SHP77 treated with DMSO at 0.1 percent for 48 hours (cell line): ENCODE results near the gene SIK3.

Experiments
- DNase-seq: peaks from one replicate; lab custom pipeline; 2025; lab: John Stamatoyannopoulos, UW

Gene SIK3

DNA sequence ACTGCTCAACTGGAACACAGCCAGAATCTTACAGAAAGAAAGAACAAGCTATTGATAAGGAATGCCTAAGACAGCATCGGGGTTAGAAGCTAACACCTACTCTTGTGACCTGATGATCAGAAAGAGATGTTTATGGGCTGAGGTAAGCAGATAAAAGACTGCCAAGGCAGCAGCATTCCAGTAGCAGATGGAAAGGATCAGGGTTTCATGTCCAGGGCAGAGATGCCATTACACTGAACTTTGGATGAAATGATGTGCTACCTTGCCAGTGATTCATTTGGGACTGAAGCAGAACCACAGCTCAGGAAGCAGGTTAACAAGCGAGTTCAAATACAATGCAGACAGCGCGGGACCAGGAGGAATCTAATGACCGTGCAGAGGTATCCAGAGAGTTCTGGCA, 233.7 kb downstream of the SIK3 start:
- DNase-seq = no peak

DNA sequence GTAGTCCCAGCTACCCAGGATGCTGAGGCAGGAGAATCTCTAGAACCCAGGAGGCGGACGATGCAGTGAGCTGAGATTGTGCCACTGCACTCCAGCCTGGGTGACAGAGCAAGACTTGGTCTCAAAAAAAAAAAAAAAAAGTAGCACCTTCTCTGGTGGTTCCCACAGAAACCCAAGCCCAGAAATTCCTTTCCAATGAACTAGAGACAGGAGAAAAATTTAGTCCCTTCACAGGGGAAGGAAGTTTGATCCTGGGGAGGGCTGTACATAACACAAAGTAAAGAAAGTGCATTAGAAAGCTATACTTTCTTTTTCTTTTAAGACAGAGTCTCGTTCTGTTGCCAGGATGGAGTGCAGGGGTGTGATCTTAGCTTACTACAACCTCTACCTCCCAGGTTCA, 235.3 kb downstream of the SIK3 start:
- DNase-seq = no peak

DNA sequence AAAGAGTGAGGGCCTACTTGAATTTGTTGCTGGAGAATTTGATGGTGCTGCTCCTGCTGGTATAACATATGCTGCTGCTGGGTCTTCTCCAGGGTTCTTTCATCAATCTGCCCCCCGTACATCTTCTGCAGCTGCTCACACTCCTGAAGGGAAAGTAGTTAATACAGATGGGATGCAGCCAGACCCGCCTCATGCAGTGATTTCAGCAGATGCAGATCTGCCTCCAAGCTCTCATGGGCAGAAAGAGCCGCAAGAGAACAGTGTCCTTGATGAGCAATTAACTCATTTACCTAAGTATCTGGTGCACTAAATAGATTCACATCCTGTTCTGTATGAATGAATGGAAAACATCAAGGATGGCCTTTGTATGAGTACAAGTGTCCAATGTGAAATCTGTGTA, 236.0 kb downstream of the SIK3 start:
- no peak for DNase-seq

GRCh38 chr11:116861539-116861938, 236.7 kb downstream of the SIK3 start:
- DNase-seq = no peak

GRCh38 chr11:116860303-116860702, 237.9 kb downstream of the SIK3 start:
- no peak for DNase-seq

DNA sequence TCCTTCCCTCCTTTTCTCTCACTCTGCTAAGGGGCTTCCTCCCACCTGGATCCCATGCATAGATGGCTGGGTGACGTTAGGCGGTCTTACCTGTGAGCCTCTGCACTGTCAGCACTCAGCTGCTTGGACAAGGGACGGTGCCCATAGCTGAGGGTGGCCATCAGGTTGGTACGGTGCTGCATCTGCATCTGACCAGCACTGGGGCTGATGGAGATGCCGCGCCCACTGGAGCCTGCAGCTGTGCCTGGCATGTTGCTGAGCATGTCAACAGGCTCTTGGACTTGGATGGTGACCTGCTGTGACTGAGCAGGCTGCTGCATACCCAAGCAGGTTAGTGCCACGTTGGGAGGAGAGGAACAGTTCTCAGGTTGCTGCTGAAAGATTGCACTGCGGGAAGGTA, 239.1 kb downstream of the SIK3 start:
- DNase-seq = no peak

DNA sequence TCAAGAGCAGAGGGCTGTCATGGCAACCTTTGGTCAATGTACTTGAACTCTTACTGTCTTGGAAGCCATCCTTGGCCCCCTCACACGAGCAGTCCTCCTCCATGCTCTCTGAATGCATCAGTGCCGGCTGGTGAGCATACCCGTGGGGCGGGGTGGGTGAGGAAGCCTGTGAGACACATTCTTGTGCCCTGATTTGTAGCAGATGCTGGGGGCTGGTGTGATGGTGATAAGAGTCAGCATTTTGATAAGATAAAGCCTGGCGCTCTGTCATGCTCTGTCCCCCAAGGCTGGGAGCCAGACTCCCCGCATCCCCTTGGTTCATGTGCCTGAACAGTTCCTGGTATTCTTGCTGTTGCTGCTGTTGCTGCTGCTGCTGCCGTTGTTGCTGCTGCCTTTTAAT, 240.3 kb downstream of the SIK3 start:
- DNase-seq = no peak

DNA sequence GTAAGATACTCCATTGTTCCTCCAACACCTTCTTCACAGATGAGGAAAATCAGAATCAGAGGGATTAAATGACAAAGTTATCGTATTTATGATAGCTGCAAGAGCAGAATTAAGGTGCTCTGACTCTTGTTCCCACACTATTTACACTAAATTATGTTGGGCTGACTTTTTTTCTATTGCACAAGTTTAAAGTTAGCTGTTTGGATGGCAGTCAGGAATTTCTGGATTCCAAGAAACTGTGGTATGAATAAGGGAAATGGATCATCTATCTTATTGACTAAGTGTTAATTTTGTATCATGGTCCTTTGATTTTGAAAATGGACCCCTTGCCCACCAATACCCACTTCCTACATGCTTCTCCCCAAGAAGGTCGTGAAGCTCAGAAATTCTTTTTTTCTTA, 240.9 kb downstream of the SIK3 start:
- no peak for DNase-seq

DNA sequence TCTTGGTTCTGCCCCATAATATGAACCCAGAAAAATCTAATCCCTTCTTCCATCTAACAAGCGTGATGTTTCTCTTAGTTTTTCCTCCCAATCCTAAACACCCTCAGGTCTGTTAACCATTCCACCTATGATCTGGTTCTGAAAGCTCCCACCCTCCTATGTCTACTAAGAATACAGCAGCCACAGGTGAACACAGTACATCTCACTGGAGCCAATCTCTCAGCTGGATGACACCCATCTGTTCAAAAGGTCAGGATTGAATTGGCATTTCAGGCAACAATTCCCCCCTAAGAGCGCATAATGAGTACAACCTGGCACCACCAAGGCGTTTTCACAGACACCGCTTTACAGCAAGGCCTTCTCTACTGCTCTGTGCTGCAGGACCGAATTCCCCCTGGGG, 241.8 kb downstream of the SIK3 start:
- no peak for DNase-seq

DNA sequence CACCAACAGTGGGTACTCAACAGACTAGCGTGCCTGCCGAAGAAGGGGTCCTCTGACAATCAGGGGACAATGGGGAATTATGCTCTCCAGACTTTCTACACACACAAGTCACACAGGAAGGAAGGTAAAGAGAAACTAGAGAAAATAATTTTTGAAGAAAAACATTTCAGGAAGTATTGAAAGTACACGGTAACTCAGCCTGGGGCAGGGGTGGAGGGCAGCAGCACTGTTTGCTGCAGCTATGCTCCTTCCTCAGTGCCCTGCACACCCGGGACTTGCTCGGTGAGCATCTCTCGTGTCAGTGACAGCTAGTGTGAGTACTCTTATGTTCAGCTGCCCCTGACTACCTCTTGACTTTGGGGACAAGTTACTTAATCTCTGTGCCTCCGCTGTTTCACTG, 242.8 kb downstream of the SIK3 start:
- no peak for DNase-seq

DNA sequence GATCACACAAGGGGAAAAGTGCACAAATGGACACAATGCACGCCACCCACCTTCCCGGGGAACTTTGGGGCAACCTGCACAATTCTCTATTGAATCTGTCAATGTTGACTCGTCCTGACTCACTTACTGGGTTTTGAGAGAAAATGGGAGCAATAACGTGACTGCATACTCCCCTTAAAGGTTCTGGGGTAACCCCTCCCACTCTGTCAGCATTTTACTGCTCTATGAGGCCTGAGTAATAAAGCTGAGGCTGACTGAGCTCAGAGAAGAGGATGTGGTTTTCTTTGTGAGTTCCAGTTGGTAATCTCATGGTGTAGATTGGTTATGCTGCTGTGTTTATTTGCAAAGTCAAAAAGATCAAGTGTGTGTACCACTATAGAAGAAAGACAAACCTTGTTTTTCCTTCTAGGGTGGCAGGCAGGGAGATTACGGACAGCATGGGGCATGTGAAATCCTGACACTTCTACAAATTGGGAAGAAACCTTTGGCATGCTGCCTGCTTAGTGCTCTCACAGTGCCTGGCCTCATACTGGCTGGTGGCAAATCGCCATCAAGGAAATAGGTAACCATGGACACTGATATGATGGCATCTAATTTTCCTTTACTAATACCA, 244.7 kb downstream of the SIK3 start:
- DNase-seq = no peak

DNA sequence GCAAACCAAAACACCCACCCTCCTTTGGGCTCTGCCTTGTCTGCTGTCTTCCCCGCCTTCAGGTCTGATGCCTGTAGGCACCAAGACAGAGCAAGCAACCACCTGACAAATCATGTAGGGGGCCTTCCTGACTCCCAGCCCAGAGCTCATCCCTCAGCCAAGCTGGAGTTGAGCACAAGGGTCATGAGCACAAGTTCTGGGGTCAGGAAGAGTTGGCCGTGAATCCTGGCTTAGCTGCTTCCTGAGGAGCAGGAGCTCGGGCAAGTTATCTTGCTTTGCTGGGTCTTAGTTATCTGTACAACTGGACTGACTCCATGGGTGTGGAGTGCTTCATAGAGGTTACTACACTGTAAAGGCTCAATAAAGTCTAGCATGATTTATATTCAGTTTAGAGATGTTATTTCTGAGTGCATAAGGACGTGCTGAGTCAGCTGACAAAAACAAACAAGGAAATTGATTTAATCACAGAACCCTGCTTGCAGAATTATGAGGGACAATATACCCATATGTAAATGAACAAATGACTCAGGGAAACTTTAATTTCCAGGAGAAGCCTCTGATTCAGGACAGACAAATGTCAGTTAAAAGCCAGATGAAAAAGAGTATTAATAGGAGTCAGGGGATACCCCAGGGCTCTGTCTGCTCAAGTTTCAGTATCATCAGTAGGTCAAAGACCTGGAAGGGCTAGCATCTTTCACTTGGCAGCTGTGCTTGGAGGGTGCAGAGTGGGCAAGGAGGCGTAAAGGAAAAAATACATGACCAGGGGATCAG, 245.8 kb downstream of the SIK3 start:
- no peak for DNase-seq

DNA sequence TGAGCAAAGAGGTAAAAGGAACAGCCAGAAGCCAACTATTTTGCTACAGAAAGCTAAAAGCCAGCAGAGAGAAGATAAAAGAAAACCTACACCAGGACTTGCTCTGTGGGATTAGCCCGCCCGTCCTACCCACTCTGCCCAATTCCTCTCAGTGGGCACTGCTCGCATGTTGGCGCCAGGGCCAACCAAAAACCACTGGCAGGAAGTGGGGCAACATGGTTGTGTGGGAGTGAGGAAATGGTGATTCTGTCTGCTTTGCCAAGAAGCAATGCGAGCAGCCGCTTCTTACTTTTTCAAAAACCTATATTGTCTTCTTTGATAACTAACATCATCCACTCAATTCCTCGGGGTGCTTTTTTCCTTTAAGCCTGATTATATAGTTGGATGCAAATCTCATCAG, 246.6 kb downstream of the SIK3 start:
- DNase-seq = no peak

- no peak for DNase-seq
Measured at GRCh38 chr11:116849486-116849885, 248.7 kb downstream of the SIK3 start.

DNA sequence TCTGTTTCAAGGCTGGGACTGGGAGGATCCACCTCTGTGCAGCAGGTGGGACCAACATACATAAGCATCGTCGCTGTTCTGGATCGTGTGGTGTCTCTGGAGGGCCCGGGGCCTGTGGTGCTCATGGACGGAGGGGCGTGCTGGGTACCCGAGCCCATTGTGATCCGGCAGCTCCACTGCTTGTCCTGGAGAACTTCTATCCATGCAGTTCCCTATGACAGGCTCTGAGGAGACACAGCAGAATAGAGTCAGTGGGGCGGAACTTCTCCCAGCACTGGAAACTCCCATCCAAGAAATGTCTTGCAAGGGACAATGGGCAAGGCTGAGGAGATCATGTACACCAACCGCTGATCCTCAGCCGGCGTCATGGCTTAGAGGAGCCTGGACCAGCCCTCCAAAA, 249.2 kb downstream of the SIK3 start:
- no peak for DNase-seq

GRCh38 chr11:116847612-116848011, 250.6 kb downstream of the SIK3 start:
- DNase-seq = no peak

- DNase-seq = no peak
Measured at GRCh38 chr11:116844722-116845121, 253.5 kb downstream of the SIK3 start.

DNA sequence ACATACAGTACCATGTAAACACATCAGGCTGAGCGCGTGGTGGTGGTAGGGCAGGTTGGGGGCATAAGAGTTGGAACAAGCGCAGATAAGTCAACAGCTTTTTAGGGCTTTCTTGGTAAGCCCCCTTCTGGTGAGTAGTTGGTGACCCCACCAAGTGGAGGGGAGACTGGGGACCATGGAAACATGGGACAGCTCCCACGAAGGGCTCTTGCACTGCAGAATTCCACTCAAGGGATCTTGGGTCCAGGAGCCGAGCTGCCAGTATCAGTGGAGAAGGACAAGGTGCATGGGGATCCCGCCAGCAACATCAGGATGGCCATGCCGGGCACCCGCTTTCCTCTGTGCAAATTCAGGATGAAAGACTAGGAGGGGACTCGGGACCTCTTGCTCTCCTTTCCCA, 254.6 kb downstream of the SIK3 start:
- DNase-seq = no peak

DNA sequence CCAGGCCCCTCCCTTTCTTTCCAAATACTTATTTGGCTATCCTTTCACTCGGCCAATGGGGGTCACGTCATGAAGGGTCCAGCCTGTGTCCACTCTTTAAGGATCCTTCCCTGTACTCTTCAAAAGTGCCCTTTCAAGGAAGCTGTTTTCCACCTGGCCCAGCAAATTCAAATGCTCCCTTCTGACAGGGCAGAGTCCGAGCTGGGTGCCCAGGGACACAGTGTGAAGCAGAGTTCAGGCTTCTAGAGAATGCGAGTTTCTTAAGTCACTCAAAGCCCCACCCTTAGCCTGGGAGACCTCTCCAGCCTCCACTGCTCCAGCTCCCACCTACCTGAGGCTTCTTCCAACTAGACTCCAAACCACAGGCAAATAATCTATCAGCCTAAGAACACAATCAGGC, 255.3 kb downstream of the SIK3 start:
- DNase-seq = no peak

- no peak for DNase-seq
Measured at GRCh38 chr11:116842117-116842516, 256.1 kb downstream of the SIK3 start.

DNA sequence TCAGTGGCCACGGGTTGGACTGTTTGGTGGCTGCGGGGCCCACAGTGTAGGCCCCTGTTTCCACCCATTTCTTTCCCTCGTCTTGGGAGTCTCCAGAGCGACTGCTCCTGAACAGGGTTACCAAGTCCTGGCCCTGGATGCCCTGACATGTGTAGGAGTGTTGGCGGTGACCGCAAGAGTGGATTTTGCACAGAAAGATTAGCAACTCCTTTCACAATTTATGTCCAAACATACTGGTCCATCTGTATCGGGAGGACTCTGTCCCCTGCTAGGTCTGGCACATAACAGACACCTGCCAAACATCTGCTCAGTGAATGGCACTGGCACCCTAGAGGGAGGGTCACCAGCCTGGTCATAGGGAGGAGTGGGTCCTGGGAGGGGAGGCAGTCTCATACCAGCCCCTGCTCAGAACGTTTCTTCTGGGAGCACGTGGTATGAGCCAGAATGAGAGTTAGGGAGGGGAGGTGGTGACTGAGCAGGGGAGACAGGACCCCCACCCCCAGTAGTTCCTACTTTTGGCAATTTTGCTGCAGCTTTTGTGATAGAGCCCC, 257.4 kb downstream of the SIK3 start:
- no peak for DNase-seq

- DNase-seq = no peak
Measured at GRCh38 chr11:116840224-116840745, 257.9 kb downstream of the SIK3 start.

- no peak for DNase-seq
Measured at GRCh38 chr11:116838321-116839084, 259.7 kb downstream of the SIK3 start.
